H9 (cell line): ENCODE data around the gene ZBED5. TPM values are rescaled to one million over a fixed set of nuclear protein-coding genes. Genes with fewer than 3 reads are reported as not detected.

ENCODE experiments used
- DNase-seq: peaks from one replicate; pipeline ENCODE4 v3.0.0-alpha.2; 2017
- H2AFZ ChIP-seq: one replicate; pipeline ENCODE4 v1.6.1; 2013; ENCODE audit warnings: mild to moderate bottlenecking, low read length, control low read depth, moderate library complexity
- H2AK5ac ChIP-seq: 2 replicates; pipeline ENCODE4 v1.6.1; 2013; ENCODE audit warnings: low read length, control low read depth, mixed read lengths; ENCODE audit not compliant: insufficient read length
- H2BK120ac ChIP-seq: one replicate; pipeline ENCODE4 v1.6.1; 2013; ENCODE audit warnings: low read depth, mild to moderate bottlenecking, low read length, control low read depth, inconsistent platforms; ENCODE audit not compliant: poor library complexity, severe bottlenecking
- H2BK12ac ChIP-seq: 2 replicates; pipeline ENCODE4 v1.6.1; 2013; ENCODE audit warnings: low read length, control low read depth, mixed read lengths, low read depth; ENCODE audit not compliant: insufficient read length
- H2BK15ac ChIP-seq: 2 replicates; pipeline ENCODE4 v1.6.1; 2013; ENCODE audit warnings: low read depth, low read length, control low read depth
- H2BK20ac ChIP-seq: one replicate; pipeline ENCODE4 v1.6.1; 2013; ENCODE audit warnings: low read depth, mild to moderate bottlenecking, low read length, control low read depth, inconsistent platforms; ENCODE audit not compliant: poor library complexity, severe bottlenecking
- H2BK5ac ChIP-seq: 2 replicates; pipeline ENCODE4 v1.6.1; 2013; ENCODE audit warnings: low read length, control low read depth, mixed read lengths; ENCODE audit not compliant: insufficient read length
- H3K14ac ChIP-seq: 2 replicates; pipeline ENCODE4 v1.6.1; 2013; ENCODE audit warnings: low read length, control low read depth; ENCODE audit not compliant: insufficient read depth
- H3K18ac ChIP-seq: 2 replicates; pipeline ENCODE4 v1.6.1; 2013; ENCODE audit warnings: low read depth, mild to moderate bottlenecking, mixed read lengths, low read length, control low read depth; ENCODE audit not compliant: insufficient read length
- H3K23ac ChIP-seq: 2 replicates; pipeline ENCODE4 v1.6.1; 2013; ENCODE audit warnings: low read length, control low read depth, mixed read lengths, low read depth; ENCODE audit not compliant: insufficient read length
- H3K23me2 ChIP-seq: 2 replicates; pipeline ENCODE4 v1.6.1; 2013; ENCODE audit warnings: low read depth, mild to moderate bottlenecking, mixed read lengths, low read length, control low read depth; ENCODE audit not compliant: insufficient read length, poor library complexity, severe bottlenecking
- H3K27ac ChIP-seq: 2 replicates; pipeline ENCODE4 v1.5.1; 2013; ENCODE audit warnings: low read length, control low read depth, mixed read lengths, low read depth; ENCODE audit not compliant: insufficient read length
- H3K27me3 ChIP-seq: 2 replicates; pipeline ENCODE4 v1.6.1; 2013; ENCODE audit warnings: low read length, control low read depth, inconsistent platforms; ENCODE audit not compliant: insufficient read depth
- H3K4ac ChIP-seq: 2 replicates; pipeline ENCODE4 v1.6.1; 2013; ENCODE audit warnings: low read depth, mild to moderate bottlenecking, control low read depth, inconsistent platforms, low read length, moderate library complexity
- H3K4me1 ChIP-seq: 2 replicates; pipeline ENCODE4 v1.6.1; 2013; ENCODE audit warnings: low read length, control low read depth, inconsistent platforms; ENCODE audit not compliant: insufficient read depth
- H3K4me2 ChIP-seq: 2 replicates; pipeline ENCODE4 v1.6.1; 2013; ENCODE audit warnings: low read length, control low read depth, mixed read lengths; ENCODE audit not compliant: insufficient read length, insufficient read depth
- H3K56ac ChIP-seq: 2 replicates; pipeline ENCODE4 v1.6.1; 2013; ENCODE audit warnings: low read depth, mild to moderate bottlenecking, mixed read lengths, low read length, control low read depth; ENCODE audit not compliant: insufficient read length
- H3K79me1 ChIP-seq: 2 replicates; pipeline ENCODE4 v1.6.1; 2013; ENCODE audit warnings: low read depth, mild to moderate bottlenecking, moderate library complexity, low read length, control low read depth, inconsistent platforms; ENCODE audit not compliant: insufficient read depth, poor library complexity, severe bottlenecking
- H3K79me2 ChIP-seq: 2 replicates; pipeline ENCODE4 v1.6.1; 2013; ENCODE audit warnings: low read length, control low read depth, inconsistent platforms; ENCODE audit not compliant: insufficient read depth
- H3K9ac ChIP-seq: 2 replicates; pipeline ENCODE4 v1.6.1; 2013; ENCODE audit warnings: low read length, control low read depth, mixed read lengths; ENCODE audit not compliant: insufficient read length; ENCODE audit errors: extremely low read depth
- H3K9me3 ChIP-seq: one replicate; pipeline ENCODE4 v1.6.1; 2013; ENCODE audit warnings: low read depth, low read length, inconsistent platforms; ENCODE audit not compliant: control insufficient read depth
- H3T11ph ChIP-seq: one replicate; pipeline ENCODE4 v1.6.1; 2013; ENCODE audit warnings: mild to moderate bottlenecking, low read length, control low read depth, inconsistent platforms
- H4K20me1 ChIP-seq: one replicate; pipeline ENCODE4 v1.6.1; 2013; ENCODE audit not compliant: control insufficient read depth, insufficient read length, insufficient read depth
- H4K5ac ChIP-seq: 2 replicates; pipeline ENCODE4 v1.6.1; 2013; ENCODE audit warnings: low read depth, mild to moderate bottlenecking, mixed read lengths, low read length, control low read depth; ENCODE audit not compliant: insufficient read length
- H4K8ac ChIP-seq: replicated peaks from 2 replicates; pipeline ENCODE4 v1.6.1; 2013; ENCODE audit warnings: low read length, control low read depth, mixed read lengths, low read depth; ENCODE audit not compliant: insufficient read length
- H4K91ac ChIP-seq: 2 replicates; pipeline ENCODE4 v1.6.1; 2013; ENCODE audit warnings: low read depth, mild to moderate bottlenecking, moderate library complexity, mixed read lengths, low read length, control low read depth; ENCODE audit not compliant: insufficient read length
- H3K27ac Mint-ChIP-seq, 3 experiments: 2 replicates in 2 of 3; 3 replicates in 1 of 3; pipeline ENCODE4 v1.8.0; 2020 to 2021; ENCODE audit warnings: mixed read lengths in 3 of 3, mild to moderate bottlenecking in 1 of 3, moderate library complexity in 1 of 3
- H3K27me3 Mint-ChIP-seq: 2 replicates; pipeline ENCODE4 v1.8.0; 2021; ENCODE audit warnings: low read depth, mild to moderate bottlenecking, moderate library complexity, mixed read lengths
- H3K36me3 Mint-ChIP-seq, 3 experiments: 2 replicates in 2 of 3; 3 replicates in 1 of 3; pipeline ENCODE4 v1.8.0; 2020 to 2021; ENCODE audit warnings: low read depth in 3 of 3, mixed read lengths in 3 of 3; ENCODE audit not compliant: insufficient read depth in 1 of 3
- H3K4me1 Mint-ChIP-seq, 2 experiments: 2 replicates each; pipeline ENCODE4 v1.8.0; 2020; ENCODE audit warnings: mixed read lengths in 2 of 2
- H3K4me3 Mint-ChIP-seq, 2 experiments: 2 replicates in 1 of 2; 3 replicates in 1 of 2; pipeline ENCODE4 v1.8.0; 2020 to 2021; ENCODE audit warnings: mild to moderate bottlenecking in 2 of 2, mixed read lengths in 2 of 2, moderate library complexity in 1 of 2
- H3K9me3 Mint-ChIP-seq, 2 experiments: 2 replicates in 1 of 2; 3 replicates in 1 of 2; pipeline ENCODE4 v1.8.0; 2020; ENCODE audit warnings: mild to moderate bottlenecking in 2 of 2, mixed read lengths in 2 of 2, moderate library complexity in 1 of 2
- CTCF ChIP-seq: fragments of 200-600 bp; sonication (generic); conservative IDR thresholded peaks from 3 replicates; pipeline ENCODE4 v1.8.0; 2021; ENCODE audit warnings: antibody characterized with exemption, mild to moderate bottlenecking
- WGBS: extraction: QIAGEN DNeasy Blood & Tissue Kit; methylation state at CpG from one replicate; pipeline ENCODE4 v1.1.7; 2013; ENCODE audit warnings: missing lambda C conversion rate, low lambda C conversion rate, mixed read lengths; ENCODE audit not compliant: insufficient read length; ENCODE audit errors: extremely low coverage; 5-methylcytosine and 5-hydroxymethylcytosine counted together
- total RNA-seq: library from RNA; stranded (reverse); gene quantifications from 2 replicates; pipeline ENCODE4 v1.2.1, GENCODE V29; 2021

ZBED5 gene
- total RNA-seq, 1 experiment from 2014 or later, result 65.8 TPM

- Histone ChIP-seq H3K9ac (no peak overlapping the region), H2BK12ac (no peak overlapping the region), H2BK15ac (no peak overlapping the region), H3K4me1 (no peaks in the 10 kb centered on the region; the same call in 1 of the 2 replicates), H3K27ac (no peak overlapping the region), H2AFZ (no peak overlapping the region), H2BK20ac (no peak overlapping the region), H2BK5ac (no peak overlapping the region), H3K9me3 (no peaks in the 10 kb centered on the region), H2AK5ac (no peak overlapping the region), H3T11ph (no peak overlapping the region), H2BK120ac (no peak overlapping the region), H3K27me3 (no peaks in the 10 kb centered on the region), H4K5ac (no peak overlapping the region), H3K4ac (no peak overlapping the region), H3K18ac (no peak overlapping the region), H3K79me2 (no peaks in the 10 kb centered on the region), H3K14ac (no peak overlapping the region), H4K20me1 (no peaks in the 10 kb centered on the region), H3K23me2 (no peaks in the 10 kb centered on the region), H3K79me1 (no peaks in the 10 kb centered on the region), H3K4me2 (no peak overlapping the region), H4K91ac (no peak overlapping the region), H3K56ac (no peak overlapping the region), H4K8ac (no peak overlapping the region), H3K23ac (no peak overlapping the region)
- no CpG with 5 or more reads among the region's 9 CpGs for WGBS
- DNase-seq, result no peak
- no peak for TF ChIP-seq CTCF
- H3K27ac Mint-ChIP-seq, result no peak overlapping the region
- no peaks in the 10 kb centered on the region for H3K27me3 Mint-ChIP-seq
- no peaks in the 10 kb centered on the region for H3K36me3 Mint-ChIP-seq
- peaks cover 0 to 3% of the 10 kb centered on the region in 2 experiments; a peak in 1 of 4 replicates for H3K4me1 Mint-ChIP-seq
- H3K9me3 Mint-ChIP-seq, result no peaks in the 10 kb centered on the region
- no peak overlapping the region for H3K4me3 Mint-ChIP-seq
Measured at GRCh38 chr11:10902301-10903063, 44.6 kb upstream of the ZBED5 start.
